ENCODE results near the gene SNAPIN.

DNA sequence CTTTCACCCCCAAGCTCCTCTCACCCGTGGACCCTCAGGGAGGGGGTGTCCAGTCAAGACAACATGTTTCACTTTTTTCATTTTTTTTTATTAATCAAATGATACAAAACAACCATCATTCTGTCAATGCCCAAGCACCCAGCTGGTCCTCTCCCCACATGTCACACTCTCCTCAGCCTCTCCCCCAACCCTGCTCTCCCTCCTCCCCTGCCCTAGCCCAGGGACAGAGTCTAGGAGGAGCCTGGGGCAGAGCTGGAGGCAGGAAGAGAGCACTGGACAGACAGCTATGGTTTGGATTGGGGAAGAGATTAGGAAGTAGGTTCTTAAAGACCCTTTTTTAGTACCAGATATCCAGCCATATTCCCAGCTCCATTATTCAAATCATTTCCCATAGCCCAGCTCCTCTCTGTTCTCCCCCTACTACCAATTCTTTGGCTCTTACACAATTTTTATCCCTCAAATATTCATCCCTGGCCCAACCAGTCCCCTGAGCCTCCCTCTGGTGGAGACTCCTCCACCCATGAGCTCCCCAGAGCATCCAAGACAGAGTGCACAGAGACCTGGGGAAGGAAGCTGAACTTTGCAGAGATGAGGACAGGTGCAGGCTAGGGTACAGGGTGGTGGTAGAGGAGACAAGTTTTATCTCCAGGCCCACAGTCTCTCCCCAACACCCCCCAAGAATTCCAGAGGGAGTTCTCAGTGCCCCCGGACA, 44.2 kb upstream of the SNAPIN start:
- TF ChIP-seq, protein P1, sequence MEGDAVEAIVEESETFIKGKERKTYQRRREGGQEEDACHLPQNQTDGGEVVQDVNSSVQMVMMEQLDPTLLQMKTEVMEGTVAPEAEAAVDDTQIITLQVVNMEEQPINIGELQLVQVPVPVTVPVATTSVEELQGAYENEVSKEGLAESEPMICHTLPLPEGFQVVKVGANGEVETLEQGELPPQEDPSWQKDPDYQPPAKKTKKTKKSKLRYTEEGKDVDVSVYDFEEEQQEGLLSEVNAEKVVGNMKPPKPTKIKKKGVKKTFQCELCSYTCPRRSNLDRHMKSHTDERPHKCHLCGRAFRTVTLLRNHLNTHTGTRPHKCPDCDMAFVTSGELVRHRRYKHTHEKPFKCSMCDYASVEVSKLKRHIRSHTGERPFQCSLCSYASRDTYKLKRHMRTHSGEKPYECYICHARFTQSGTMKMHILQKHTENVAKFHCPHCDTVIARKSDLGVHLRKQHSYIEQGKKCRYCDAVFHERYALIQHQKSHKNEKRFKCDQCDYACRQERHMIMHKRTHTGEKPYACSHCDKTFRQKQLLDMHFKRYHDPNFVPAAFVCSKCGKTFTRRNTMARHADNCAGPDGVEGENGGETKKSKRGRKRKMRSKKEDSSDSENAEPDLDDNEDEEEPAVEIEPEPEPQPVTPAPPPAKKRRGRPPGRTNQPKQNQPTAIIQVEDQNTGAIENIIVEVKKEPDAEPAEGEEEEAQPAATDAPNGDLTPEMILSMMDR (IDR thresholded peaks at IDR 0.05), result no peak
- TF ChIP-seq POLR2AphosphoS5 (IDR thresholded peaks at IDR 0.05; ENCODE audit: insufficient read depth in 1 of 2, low read depth in 1 of 2), result no peak
